ENCODE data around the gene TTC21A. TPM values are rescaled to one million over a fixed set of nuclear protein-coding genes. Genes with fewer than 3 reads are reported as not detected.

The TTC21A gene
- total RNA-seq, 1 donor from 2014 or later: 18.8 TPM

GRCh38 chr3:39144095-39144747 lies 36.7 kb downstream of the TTC21A start:
- Histone ChIP-seq H3K4me3 (no peak overlapping the region), H3K4me1 (peaks cover 82% of the 10 kb centered on the region), H3K27me3 (ENCODE audit: low read depth) (no peaks in the 10 kb centered on the region), H3K36me3 (peaks cover 72% of the 10 kb centered on the region), H3K27ac (no peak overlapping the region), H3K9me3 (no peaks in the 10 kb centered on the region)
- intact Hi-C loops (cut with DNase I): no loop called here
- DNase-seq (no peak), ATAC-seq (no peak)
- no peak for TF ChIP-seq CTCF (IDR thresholded peaks at IDR 0.05)

- Histone ChIP-seq H3K4me3 (no peak overlapping the region), H3K27ac (peak overlapping the region; percentile 99), H3K4me1 (peaks cover 88% of the 10 kb centered on the region), H3K36me3 (peaks cover 67% of the 10 kb centered on the region), H3K27me3 (ENCODE audit: low read depth) (no peaks in the 10 kb centered on the region), H3K9me3 (no peaks in the 10 kb centered on the region)
- ATAC-seq (no peak), DNase-seq (no peak)
- intact Hi-C loops (cut with DNase I): no loop called here
- no peak for TF ChIP-seq CTCF (IDR thresholded peaks at IDR 0.05)
Observed at GRCh38 chr3:39144748-39145380, 37.4 kb downstream of the TTC21A start.

GRCh38 chr3:39146083-39146501 lies 38.6 kb downstream of the TTC21A start:
- DNase-seq (peak; percentile 78), ATAC-seq (peak; percentile 6 to 12)
- Histone ChIP-seq H3K36me3 (peaks cover 55% of the 10 kb centered on the region), H3K4me1 (peaks cover 88% of the 10 kb centered on the region), H3K4me3 (peak overlapping the region; percentile 17), H3K9me3 (no peaks in the 10 kb centered on the region), H3K27me3 (ENCODE audit: low read depth) (no peaks in the 10 kb centered on the region), H3K27ac (peak overlapping the region; percentile 99)
- TF ChIP-seq CTCF (IDR thresholded peaks at IDR 0.05): peak; percentile 45
- intact Hi-C loops (cut with DNase I): no loop called here

GRCh38 chr3:39146611-39147591 lies 39.4 kb downstream of the TTC21A start:
- Histone ChIP-seq H3K4me1 (peaks cover 88% of the 10 kb centered on the region), H3K4me3 (peak overlapping the region; percentile 86), H3K9me3 (no peaks in the 10 kb centered on the region), H3K27me3 (ENCODE audit: low read depth) (no peaks in the 10 kb centered on the region), H3K36me3 (peaks cover 48% of the 10 kb centered on the region), H3K27ac (peak overlapping the region; percentile 99)
- no peak for TF ChIP-seq CTCF (IDR thresholded peaks at IDR 0.05)
- peak; percentile 81 for DNase-seq
- intact Hi-C loops (cut with DNase I): no loop called here
- ATAC-seq: peak; percentile 35 to 63

- intact Hi-C loops (cut with DNase I): no loop called here
- peak overlapping the region; percentile 99 for H3K27ac ChIP-seq
- DNase-seq (no peak), ATAC-seq (no peak)
- no peak for TF ChIP-seq CTCF (IDR thresholded peaks at IDR 0.05)
- no peaks in the 10 kb centered on the region for H3K27me3 ChIP-seq (ENCODE audit: low read depth)
- peak overlapping the region; percentile 86 for H3K4me3 ChIP-seq
- H3K4me1 ChIP-seq: peaks cover 84% of the 10 kb centered on the region
- peaks cover 38% of the 10 kb centered on the region for H3K36me3 ChIP-seq
- no peaks in the 10 kb centered on the region for H3K9me3 ChIP-seq
Observed at GRCh38 chr3:39147711-39148434, 40.4 kb downstream of the TTC21A start.

Data from lower lobe of right lung (tissue), 2 donors.